ENCODE data around the gene TGM3. TPM values are rescaled to one million over a fixed set of nuclear protein-coding genes. Genes with fewer than 3 reads are reported as not detected.

Gene TGM3
- total RNA-seq, 6 donors from 2014 or later: 0.33 to 1.0 (median 0.46) TPM; not detected in 1

DNA sequence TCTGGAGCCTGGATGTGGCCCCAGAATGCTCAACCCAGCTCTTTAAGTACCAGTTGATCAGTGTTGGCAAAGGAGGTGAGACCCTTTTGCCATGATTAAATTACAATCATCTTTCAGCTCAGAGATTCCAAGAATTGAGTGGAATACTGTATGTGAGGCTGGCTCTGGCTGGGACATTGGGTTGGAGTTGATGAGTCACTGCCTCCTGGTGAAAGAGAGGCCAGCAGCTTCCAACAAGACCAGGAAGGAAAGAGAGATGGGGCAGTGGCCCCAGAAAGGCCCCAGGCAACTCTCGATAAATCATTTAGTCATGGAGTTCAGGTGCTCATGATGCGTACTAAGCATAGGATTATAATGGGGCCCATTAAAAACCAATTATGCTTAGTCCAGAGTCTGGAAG is 87.0 kb downstream of the TGM3 start:
- no peak for TF ChIP-seq POLR2A (IDR thresholded peaks at IDR 0.05)
- no peak for TF ChIP-seq EP300 (IDR thresholded peaks at IDR 0.05)
- TF ChIP-seq, protein P1, sequence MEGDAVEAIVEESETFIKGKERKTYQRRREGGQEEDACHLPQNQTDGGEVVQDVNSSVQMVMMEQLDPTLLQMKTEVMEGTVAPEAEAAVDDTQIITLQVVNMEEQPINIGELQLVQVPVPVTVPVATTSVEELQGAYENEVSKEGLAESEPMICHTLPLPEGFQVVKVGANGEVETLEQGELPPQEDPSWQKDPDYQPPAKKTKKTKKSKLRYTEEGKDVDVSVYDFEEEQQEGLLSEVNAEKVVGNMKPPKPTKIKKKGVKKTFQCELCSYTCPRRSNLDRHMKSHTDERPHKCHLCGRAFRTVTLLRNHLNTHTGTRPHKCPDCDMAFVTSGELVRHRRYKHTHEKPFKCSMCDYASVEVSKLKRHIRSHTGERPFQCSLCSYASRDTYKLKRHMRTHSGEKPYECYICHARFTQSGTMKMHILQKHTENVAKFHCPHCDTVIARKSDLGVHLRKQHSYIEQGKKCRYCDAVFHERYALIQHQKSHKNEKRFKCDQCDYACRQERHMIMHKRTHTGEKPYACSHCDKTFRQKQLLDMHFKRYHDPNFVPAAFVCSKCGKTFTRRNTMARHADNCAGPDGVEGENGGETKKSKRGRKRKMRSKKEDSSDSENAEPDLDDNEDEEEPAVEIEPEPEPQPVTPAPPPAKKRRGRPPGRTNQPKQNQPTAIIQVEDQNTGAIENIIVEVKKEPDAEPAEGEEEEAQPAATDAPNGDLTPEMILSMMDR (IDR thresholded peaks at IDR 0.05): no peak
- TF ChIP-seq POLR2AphosphoS5 (IDR thresholded peaks at IDR 0.05): no peak
- no peak overlapping the region for H3K4me3 ChIP-seq
- no peaks in the 10 kb centered on the region for H3K4me1 ChIP-seq
- H3K9me3 ChIP-seq: peaks cover 0 to 9% (median 3%) of the 10 kb centered on the region in 4 donors
- H3K27ac ChIP-seq: no peak overlapping the region
- WGBS, 2 donors: 95 to 96% methylated on average over 2 of the region's 2 CpGs
- DNase-seq (no peak), ATAC-seq (ENCODE audit: low FRiP score in 2 of 2) (no peak)
- H3K36me3 ChIP-seq: no peaks in the 10 kb centered on the region
- H3K27me3 ChIP-seq: no peaks in the 10 kb centered on the region

DNA sequence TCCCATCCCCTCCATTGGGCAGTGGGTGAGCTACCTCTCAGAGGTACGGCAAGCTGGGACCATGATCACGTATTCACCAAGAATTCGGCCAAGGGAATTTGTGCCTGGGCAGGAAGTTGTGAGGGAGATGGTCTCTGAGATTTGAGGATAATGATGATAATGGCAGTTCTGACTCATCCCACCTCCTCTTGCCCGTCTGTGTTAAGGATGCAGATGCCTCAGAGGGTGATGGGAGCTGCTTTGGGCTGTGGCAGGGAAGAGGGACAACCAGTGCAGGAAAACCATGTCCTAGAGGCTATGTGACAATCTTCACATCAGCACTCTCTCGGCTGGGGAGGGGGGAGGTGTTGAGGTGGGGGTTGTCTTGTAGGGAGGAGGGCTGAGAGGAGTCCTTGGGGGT is 89.2 kb downstream of the TGM3 start:
- no peak for DNase-seq
- TF ChIP-seq EP300 (IDR thresholded peaks at IDR 0.05) (no peak), POLR2A (IDR thresholded peaks at IDR 0.05) (no peak), POLR2AphosphoS5 (IDR thresholded peaks at IDR 0.05) (no peak)
- TF ChIP-seq, protein P1 (IDR thresholded peaks at IDR 0.05): no peak
- WGBS, 2 donors: 59 to 68% methylated on average over 5 of the region's 5 CpGs
- Histone ChIP-seq H3K9me3 (peaks cover 0 to 16% (median 7%) of the 10 kb centered on the region in 4 donors), H3K27ac (no peak overlapping the region), H3K4me3 (no peak overlapping the region), H3K36me3 (no peaks in the 10 kb centered on the region), H3K4me1 (no peaks in the 10 kb centered on the region), H3K27me3 (no peaks in the 10 kb centered on the region)
- ATAC-seq (ENCODE audit: low FRiP score in 2 of 2): no peak

- H3K9me3 ChIP-seq: peaks cover 0 to 16% (median 7%) of the 10 kb centered on the region in 4 donors
- ATAC-seq (ENCODE audit: low FRiP score in 2 of 2): no peak
- H3K4me1 ChIP-seq: no peaks in the 10 kb centered on the region
- DNase-seq: no peak
- TF ChIP-seq EP300 (IDR thresholded peaks at IDR 0.05) (no peak), POLR2AphosphoS5 (IDR thresholded peaks at IDR 0.05) (no peak), POLR2A (IDR thresholded peaks at IDR 0.05) (no peak)
- TF ChIP-seq, protein P1 (IDR thresholded peaks at IDR 0.05): no peak
- H3K4me3 ChIP-seq: no peak overlapping the region
- no peaks in the 10 kb centered on the region for H3K27me3 ChIP-seq
- 60 to 66% methylated on average over 6 of the region's 6 CpGs for WGBS, 2 donors
- no peaks in the 10 kb centered on the region for H3K36me3 ChIP-seq
- H3K27ac ChIP-seq: no peak overlapping the region
Measured at GRCh38 chr20:2385496-2385895, 89.7 kb downstream of the TGM3 start.

DNA sequence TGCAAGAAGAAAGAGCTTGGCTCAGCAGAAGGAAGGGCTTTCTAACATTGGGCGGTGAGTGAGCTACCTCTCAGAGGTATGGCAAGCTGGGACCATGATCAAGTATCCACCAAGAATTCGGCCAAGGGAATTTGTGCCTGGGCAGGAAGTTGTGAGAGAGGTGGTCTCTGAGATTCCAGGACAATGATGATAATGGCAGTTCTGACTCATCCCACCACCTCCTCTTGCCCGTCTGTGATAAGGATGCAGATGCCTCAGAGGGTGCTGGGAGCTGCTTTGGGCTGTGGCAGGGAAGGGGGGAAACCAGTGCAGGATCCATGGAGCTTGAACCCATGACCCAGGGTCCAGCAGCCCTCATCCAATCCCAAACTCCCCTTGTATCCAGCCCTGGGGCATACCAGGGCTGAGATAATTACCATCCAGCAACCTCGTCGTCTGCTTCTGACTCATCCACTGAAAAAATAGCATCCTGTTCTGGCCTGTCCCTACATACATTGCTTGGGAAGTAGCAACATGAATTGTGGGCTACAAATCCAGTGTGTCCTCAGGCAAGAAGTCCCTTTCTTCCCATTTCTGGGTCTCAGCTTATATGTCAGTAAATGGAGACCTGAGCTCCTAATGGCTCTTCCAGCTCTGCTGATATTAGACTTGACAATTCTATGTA is 90.8 kb downstream of the TGM3 start:
- no peak for DNase-seq

More for the DNA sequence above, 90.8 kb downstream of the TGM3 start:
- WGBS, 2 donors: 79 to 82% methylated on average over 5 of the region's 5 CpGs
- Histone ChIP-seq H3K27ac (no peak overlapping the region), H3K9me3 (peaks cover 0 to 16% (median 7%) of the 10 kb centered on the region in 4 donors), H3K4me3 (no peak overlapping the region), H3K27me3 (no peaks in the 10 kb centered on the region), H3K4me1 (no peaks in the 10 kb centered on the region), H3K36me3 (no peaks in the 10 kb centered on the region)
- TF ChIP-seq EP300 (IDR thresholded peaks at IDR 0.05) (no peak), POLR2AphosphoS5 (IDR thresholded peaks at IDR 0.05) (no peak), POLR2A (IDR thresholded peaks at IDR 0.05) (no peak)
- TF ChIP-seq, protein P1 (IDR thresholded peaks at IDR 0.05): no peak
- ATAC-seq (ENCODE audit: low FRiP score in 2 of 2): no peak
